Subcutaneous adipose tissue (tissue), 4 donors: ENCODE measurements around the gene CSF1. TPM values are rescaled to one million over a fixed set of nuclear protein-coding genes. Genes with fewer than 3 reads are reported as not detected.

Experiments used
- CTCF ChIP-seq: fragments of 450-650 bp; IDR thresholded peaks from one replicate; pipeline ENCODE4 v1.5.1; 2016; ENCODE audit warnings: low read depth, mild to moderate bottlenecking, control low read depth, antibody characterized with exemption, moderate library complexity
- total RNA-seq, 4 donors: library from RNA; depleted of rRNA; stranded (reverse); fragments of >200 nt; gene quantifications; one replicate each; pipeline ENCODE4 v1.1.0, GENCODE V29; 2016

The CSF1 gene
- total RNA-seq, 4 donors from 2014 or later = 70.3 to 116 (median 106) TPM

GRCh38 chr1:109893532-109894171 is 17.0 kb upstream of the CSF1 start:
- no peak for TF ChIP-seq CTCF

GRCh38 chr1:109894823-109895719 is 15.6 kb upstream of the CSF1 start:
- TF ChIP-seq CTCF = no peak

GRCh38 chr1:109895720-109896504 is 14.7 kb upstream of the CSF1 start:
- TF ChIP-seq CTCF = no peak

- TF ChIP-seq CTCF = no peak
Observed at GRCh38 chr1:109896681-109897080, 14.0 kb upstream of the CSF1 start.

GRCh38 chr1:109897259-109897955 is 13.2 kb upstream of the CSF1 start:
- no peak for TF ChIP-seq CTCF

GRCh38 chr1:109898842-109899241 is 11.8 kb upstream of the CSF1 start:
- no peak for TF ChIP-seq CTCF
